Stimulated activated CD8-positive, alpha-beta memory T cell treated with anti-CD3 and anti-CD28 coated beads, Interleukin-7, amount 100 ng/mL, for 4 hours (primary cell): ENCODE data around the gene DUSP19.

Experiments
- DNase-seq, 2 donors: peaks; one replicate each; pipeline ENCODE4 v3.0.0-alpha.2; 2020; ENCODE audit warnings: low read depth in 2 of 2

The DUSP19 gene

DNA sequence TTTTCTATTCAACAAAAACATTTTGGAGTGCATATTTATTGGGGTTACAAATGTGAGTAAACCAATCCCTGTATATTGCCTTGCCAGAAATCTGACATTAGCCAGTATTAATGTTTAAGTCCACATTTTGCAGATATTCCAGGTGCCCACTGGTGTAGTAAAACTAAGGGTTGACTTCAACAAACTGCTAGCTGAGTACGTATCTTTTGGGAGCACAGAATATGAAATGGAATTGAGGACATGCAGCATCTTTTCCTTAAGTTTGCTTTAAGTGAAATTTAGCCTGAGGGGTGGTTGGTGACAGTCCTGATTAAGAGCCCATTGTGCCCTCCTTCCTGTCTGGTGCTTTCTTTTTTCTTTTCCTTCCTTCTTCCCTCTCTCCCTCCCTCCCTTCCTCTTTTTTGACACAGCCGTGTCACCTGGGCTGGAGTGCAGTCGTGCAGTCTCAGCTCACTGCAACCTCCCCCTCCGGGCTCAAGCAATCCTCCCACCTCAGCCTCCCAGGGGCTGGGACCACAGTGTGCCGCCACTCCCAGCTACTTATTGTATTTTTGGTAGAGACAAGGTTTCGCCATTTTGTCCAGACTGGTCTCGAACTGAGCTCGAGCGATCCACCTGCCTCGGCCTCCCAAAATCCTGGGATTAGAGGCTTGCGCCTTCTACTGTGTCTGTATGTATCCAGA, 47.3 kb downstream of the DUSP19 start:
- no peak for DNase-seq

DNA sequence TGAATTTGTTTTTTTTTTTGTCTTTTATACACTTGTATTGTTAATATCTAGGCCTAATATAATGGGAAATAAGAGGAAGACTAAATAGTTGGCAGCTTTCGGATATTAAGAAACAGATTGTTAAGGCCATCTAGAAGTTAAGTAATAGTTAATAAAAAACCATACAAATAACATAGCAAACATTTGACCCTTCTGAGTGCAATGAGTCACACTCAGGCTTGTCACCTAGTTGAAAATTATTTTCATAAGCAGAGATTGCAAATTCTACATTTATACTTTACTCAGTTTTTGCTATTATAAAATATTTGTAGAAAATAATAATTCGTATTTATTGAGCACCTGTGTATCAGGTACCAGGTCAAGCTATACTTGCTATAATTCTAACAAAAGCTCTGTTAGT, 48.1 kb downstream of the DUSP19 start:
- DNase-seq: no peak

DNA sequence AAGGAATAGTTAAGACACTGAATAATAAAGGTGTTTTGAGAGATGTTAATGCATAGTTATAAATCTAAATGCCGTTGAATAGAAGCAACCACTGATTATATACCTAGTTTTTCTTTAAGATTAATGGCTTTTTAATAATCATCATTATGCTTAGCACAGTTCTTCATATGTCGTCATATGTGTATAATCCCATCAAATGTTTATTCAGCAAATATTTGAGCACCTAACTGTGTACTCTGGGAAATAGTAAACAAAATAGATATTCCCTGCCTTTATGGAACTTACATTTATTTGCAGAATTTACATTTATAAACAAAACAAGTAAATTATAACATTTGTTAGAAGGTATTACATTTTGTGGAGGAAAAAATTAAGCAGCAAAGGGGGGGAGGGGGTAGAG, 55.5 kb downstream of the DUSP19 start:
- no peak for DNase-seq

DNA sequence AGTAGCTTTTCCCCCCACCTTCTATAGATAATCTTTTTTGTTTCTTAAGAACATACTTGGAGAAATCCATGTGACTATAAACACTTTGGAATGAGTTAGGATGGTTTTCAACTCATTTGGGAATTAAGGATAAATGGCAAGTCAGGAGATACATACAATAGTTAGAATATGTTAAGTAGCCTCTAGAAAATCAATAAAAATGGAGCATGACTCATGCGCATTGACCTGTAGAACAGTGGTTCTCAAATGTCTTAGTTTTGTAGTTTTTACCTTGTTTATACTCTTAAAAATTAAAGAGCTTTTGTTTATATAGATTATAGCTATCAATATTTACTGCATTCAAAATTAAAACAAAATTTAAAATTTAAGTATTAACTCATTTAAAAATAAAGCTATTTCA, 70.4 kb downstream of the DUSP19 start:
- no peak for DNase-seq

DNA sequence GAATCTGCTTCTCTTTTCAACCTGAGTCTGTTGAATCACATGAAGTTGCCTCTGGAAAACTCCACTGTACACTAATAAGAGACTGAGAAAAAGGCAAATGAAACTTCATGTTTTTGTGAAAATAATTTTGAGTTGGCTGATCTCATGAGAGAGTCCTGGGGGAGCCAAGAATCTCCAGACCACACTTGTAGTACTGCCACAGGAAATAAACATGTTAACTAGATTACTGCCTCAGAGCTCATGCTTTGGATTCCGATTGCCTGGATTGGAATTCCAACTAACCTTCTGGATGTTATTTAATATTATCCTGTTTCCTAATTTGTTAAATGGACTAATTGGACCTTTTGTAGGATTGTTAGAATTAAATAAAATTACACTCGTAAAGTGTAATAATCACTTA, 70.9 kb downstream of the DUSP19 start:
- no peak for DNase-seq
